GM12872 (cell line): ENCODE measurements around the gene DHX36.

ENCODE experiments used
- TF ChIP-seq, protein P1 (sequence below): IDR thresholded peaks from 3 replicates; pipeline ENCODE4 v1.5.1; 2011; ENCODE audit warnings: low read depth, mild to moderate bottlenecking, low read length, moderate library complexity; ENCODE audit not compliant: insufficient read depth

Gene DHX36

DNA sequence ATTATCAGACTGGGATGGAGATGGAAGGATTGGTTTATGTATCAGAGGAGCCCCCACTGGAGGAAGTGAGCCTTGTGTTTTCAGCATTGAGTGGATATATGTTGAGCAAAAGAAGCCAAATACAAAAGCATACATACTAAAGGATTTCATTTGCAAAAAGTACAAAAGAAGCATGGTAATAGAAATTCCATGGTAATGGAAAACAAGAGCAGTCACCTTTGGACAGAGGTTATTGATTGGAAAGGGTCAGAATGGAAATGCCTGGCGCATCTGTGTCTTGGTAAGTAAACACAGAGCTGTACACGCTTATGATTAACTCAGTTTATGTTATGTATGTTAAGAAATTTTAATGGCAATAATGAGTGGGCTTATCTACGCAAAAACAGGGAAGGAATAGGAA lies 72.7 kb downstream of the DHX36 start:
- TF ChIP-seq, protein P1, sequence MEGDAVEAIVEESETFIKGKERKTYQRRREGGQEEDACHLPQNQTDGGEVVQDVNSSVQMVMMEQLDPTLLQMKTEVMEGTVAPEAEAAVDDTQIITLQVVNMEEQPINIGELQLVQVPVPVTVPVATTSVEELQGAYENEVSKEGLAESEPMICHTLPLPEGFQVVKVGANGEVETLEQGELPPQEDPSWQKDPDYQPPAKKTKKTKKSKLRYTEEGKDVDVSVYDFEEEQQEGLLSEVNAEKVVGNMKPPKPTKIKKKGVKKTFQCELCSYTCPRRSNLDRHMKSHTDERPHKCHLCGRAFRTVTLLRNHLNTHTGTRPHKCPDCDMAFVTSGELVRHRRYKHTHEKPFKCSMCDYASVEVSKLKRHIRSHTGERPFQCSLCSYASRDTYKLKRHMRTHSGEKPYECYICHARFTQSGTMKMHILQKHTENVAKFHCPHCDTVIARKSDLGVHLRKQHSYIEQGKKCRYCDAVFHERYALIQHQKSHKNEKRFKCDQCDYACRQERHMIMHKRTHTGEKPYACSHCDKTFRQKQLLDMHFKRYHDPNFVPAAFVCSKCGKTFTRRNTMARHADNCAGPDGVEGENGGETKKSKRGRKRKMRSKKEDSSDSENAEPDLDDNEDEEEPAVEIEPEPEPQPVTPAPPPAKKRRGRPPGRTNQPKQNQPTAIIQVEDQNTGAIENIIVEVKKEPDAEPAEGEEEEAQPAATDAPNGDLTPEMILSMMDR, result no peak

- TF ChIP-seq, protein P1, result no peak
These were observed 74.0 kb downstream of the DHX36 start for GRCh38 chr3:154250291-154250690.

GRCh38 chr3:154247806-154248415 lies 76.4 kb downstream of the DHX36 start:
- TF ChIP-seq, protein P1, result no peak

GRCh38 chr3:154244644-154245043 lies 79.6 kb downstream of the DHX36 start:
- TF ChIP-seq, protein P1, result no peak

DNA sequence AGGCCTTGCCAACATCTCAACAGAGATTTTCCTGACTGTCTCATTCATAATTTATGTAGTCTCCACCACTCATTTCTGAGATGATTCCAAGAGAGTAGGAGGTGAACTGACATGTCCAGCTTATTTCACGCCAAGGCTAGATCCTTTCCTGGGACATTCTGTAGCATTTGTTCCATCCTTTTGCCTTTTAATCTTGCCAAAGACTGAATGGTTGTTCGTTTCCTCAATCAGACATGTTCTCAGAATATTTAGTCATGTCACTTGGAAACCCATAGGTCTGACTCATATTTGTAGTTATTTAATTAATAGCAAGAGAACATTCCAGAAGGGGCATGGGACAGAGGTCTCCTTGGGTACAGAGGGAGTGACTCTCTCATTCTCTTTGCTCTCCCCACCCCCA lies 80.9 kb downstream of the DHX36 start:
- TF ChIP-seq, protein P1, result no peak

GRCh38 chr3:154242766-154243165 lies 81.5 kb downstream of the DHX36 start:
- TF ChIP-seq, protein P1, result no peak

DNA sequence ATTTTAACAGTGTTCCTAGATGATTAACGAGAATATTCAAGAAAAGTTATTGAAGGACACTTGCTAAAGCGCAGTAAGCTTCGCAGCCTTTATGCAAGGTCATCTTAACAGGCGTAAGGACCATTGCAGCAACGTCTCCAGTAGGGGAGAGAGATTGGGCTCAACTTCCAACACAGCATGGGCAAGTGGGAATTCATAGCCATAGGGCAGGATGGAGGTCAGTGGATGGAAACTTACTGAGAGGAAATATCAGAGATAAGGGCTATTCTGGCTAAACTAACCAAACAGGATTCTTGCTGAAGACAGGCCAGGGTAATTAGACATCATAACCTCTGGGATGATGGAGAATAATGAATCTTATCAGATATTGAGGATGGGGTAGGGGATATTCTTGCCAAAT lies 82.8 kb downstream of the DHX36 start:
- TF ChIP-seq, protein P1, result no peak
